Endothelial cell of umbilical vein (primary cell): ENCODE results near the gene PHACTR1. TPM values are rescaled to one million over a fixed set of nuclear protein-coding genes. Genes with fewer than 3 reads are reported as not detected.

Experiments used
- BruUV-seq: library from RNA; stranded (reverse); fragments of 400-500 nt; replicated peaks from 2 replicates; lab custom pipeline; 2021; lab: Mats Ljungman, UMichigan
- CTCF ChIA-PET: fragments of 300-600, 350-600 bp; sonication (Branson Sonifier 250); formaldehyde crosslinking; loops from one replicate; lab custom pipeline; 2021; ENCODE audit warnings: antibody characterized with exemption, inconsistent platforms; lab: Charles Lee
- POLR2A ChIA-PET: fragments of 300-600, 350-600 bp; sonication (Branson Sonifier 250); formaldehyde crosslinking; loops from one replicate; lab custom pipeline; 2021; ENCODE audit warnings: antibody characterized with exemption, inconsistent platforms; lab: Charles Lee
- DNase-seq: peaks from one replicate; pipeline ENCODE4 v3.0.0-alpha.2; 2011; ENCODE audit warnings: low read depth, low spot score
- FAIRE-seq: peaks from 2 replicates; lab custom pipeline; 2011; peaks lifted over from hg19 to GRCh38; lab: Jason Lieb, UNC
- H2AFZ ChIP-seq: 2 replicates; pipeline ENCODE4 v1.6.0; 2012; ENCODE audit warnings: low read depth, low read length, control low read depth, inconsistent platforms
- H3K27ac ChIP-seq: 2 replicates; pipeline ENCODE4 v1.5.1; 2011; ENCODE audit warnings: low read depth, mild to moderate bottlenecking, control low read depth, low read length, moderate library complexity; ENCODE audit not compliant: insufficient read depth
- H3K27me3 ChIP-seq, 2 experiments: 2 replicates each; pipeline versions ENCODE4 v1.6.0 to v1.6.1; 2011; ENCODE audit warnings: low read length in 2 of 2, mixed read lengths in 1 of 2; ENCODE audit not compliant: control insufficient read depth in 2 of 2, insufficient read depth in 2 of 2
- H3K36me3 ChIP-seq, 2 experiments: 2 replicates in 1 of 2; 3 replicates in 1 of 2; pipeline ENCODE4 v1.5.1; 2011; ENCODE audit warnings: low read length in 2 of 2, mild to moderate bottlenecking in 1 of 2, moderate library complexity in 1 of 2; ENCODE audit not compliant: control insufficient read depth in 2 of 2, insufficient read depth in 2 of 2; ENCODE audit errors: extremely low read depth in 1 of 2
- H3K4me1 ChIP-seq: 3 replicates; pipeline ENCODE4 v1.5.1; 2011; ENCODE audit warnings: mild to moderate bottlenecking, low read length; ENCODE audit not compliant: control insufficient read depth, insufficient read depth; ENCODE audit errors: extremely low read depth
- H3K4me2 ChIP-seq: 2 replicates; pipeline ENCODE4 v1.6.1; 2011; ENCODE audit warnings: low read length, control low read depth, mixed read lengths; ENCODE audit not compliant: insufficient read depth
- H3K4me3 ChIP-seq, 3 experiments: fragments of 200-600 bp in 1 of 3; sonication (generic), shearing (Covaris generic) in 1 of 3; replicated peaks in 1 of 3; 2 replicates each; pipeline ENCODE4 v1.5.1; 2011 to 2016; ENCODE audit warnings: control low read depth in 3 of 3, low read length in 3 of 3, mild to moderate bottlenecking in 2 of 3, inconsistent platforms in 1 of 3, low read depth in 1 of 3, moderate library complexity in 1 of 3; ENCODE audit not compliant: insufficient read depth in 1 of 3
- H3K79me2 ChIP-seq: 2 replicates; pipeline ENCODE4 v1.6.0; 2012; ENCODE audit warnings: low read length, inconsistent platforms; ENCODE audit not compliant: control insufficient read depth, insufficient read depth
- H3K9ac ChIP-seq: replicated peaks from 2 replicates; pipeline ENCODE3; 2011; ENCODE audit warnings: low read length, control low read depth; ENCODE audit not compliant: insufficient read depth; ENCODE audit errors: extremely low read depth
- H3K9me1 ChIP-seq: replicated peaks from 3 replicates; pipeline ENCODE4 v1.6.0; 2011; ENCODE audit warnings: mild to moderate bottlenecking, low read length; ENCODE audit not compliant: control insufficient read depth, insufficient read depth; ENCODE audit errors: extremely low read depth
- H3K9me3 ChIP-seq: replicated peaks from 2 replicates; pipeline ENCODE4 v1.5.1; 2012; ENCODE audit warnings: low read length, inconsistent platforms; ENCODE audit not compliant: control insufficient read depth, insufficient read depth
- H4K20me1 ChIP-seq: replicated peaks from 2 replicates; pipeline ENCODE3; 2011; ENCODE audit warnings: mild to moderate bottlenecking, low read length; ENCODE audit not compliant: control insufficient read depth, insufficient read depth; ENCODE audit errors: extremely low read depth
- EZH2 ChIP-seq: IDR thresholded peaks from 2 replicates; pipeline ENCODE4 v1.6.1; 2012; ENCODE audit warnings: borderline replicate concordance, low read depth, mild to moderate bottlenecking, moderate library complexity, low read length, inconsistent platforms; ENCODE audit not compliant: severe bottlenecking
- FOS ChIP-seq: IDR thresholded peaks from 2 replicates; pipeline ENCODE4 v1.6.1; 2011; ENCODE audit warnings: mild to moderate bottlenecking, low read length, moderate library complexity, borderline replicate concordance; ENCODE audit not compliant: insufficient read depth
- GATA2 ChIP-seq: IDR thresholded peaks from 2 replicates; pipeline ENCODE4 v1.7.0; 2011; ENCODE audit warnings: low read depth, mild to moderate bottlenecking, moderate library complexity, mixed read lengths, low read length; ENCODE audit not compliant: insufficient read length, insufficient read depth
- MAX ChIP-seq: IDR thresholded peaks from 2 replicates; pipeline ENCODE4 v1.6.1; 2011; ENCODE audit not compliant: insufficient read depth, insufficient read length
- MYC ChIP-seq: IDR thresholded peaks from one replicate; pipeline ENCODE4 v1.6.1; 2011; ENCODE audit warnings: mild to moderate bottlenecking, low read depth, low read length
- POLR2A ChIP-seq: IDR thresholded peaks from 2 replicates; pipeline ENCODE4 v1.6.1; 2012; ENCODE audit warnings: low read depth, mild to moderate bottlenecking, control low read depth, low read length
- POLR2AphosphoS5 ChIP-seq: IDR thresholded peaks from 2 replicates; pipeline ENCODE4 v1.6.1; 2012; ENCODE audit warnings: low read depth, mild to moderate bottlenecking, control low read depth, low read length, moderate library complexity; ENCODE audit not compliant: insufficient read depth
- dilution Hi-C: fragments of 300-500 bp; cut with MboI; formaldehyde crosslinking; loops from one replicate; pipeline ENCODE4 v1.15.0; 2019; ENCODE audit warnings: low sequenced_read_pairs; ENCODE audit not compliant: extremely low pct_ligation_motif_present
- intact Hi-C: fragments of 100-400 bp; cut with micrococcal nuclease; formaldehyde crosslinking; loops from one replicate; pipeline ENCODE4 v1.10.0; 2022
- polyA plus RNA-seq, 4 experiments: library from polyadenylated mRNA; depleted of rRNA in 3 of 4; stranded (reverse) in 3 of 4; unstranded in 1 of 4; fragments of >200 nt; gene quantifications; 2 replicates each; pipeline versions ENCODE4 v1.2.1 to v1.2.3, GENCODE V29; 2011 to 2012; ENCODE audit warnings: missing spikeins in 1 of 4
- total RNA-seq: library from RNA; stranded (reverse); gene quantifications from 2 replicates; pipeline ENCODE4 v1.2.3, GENCODE V29; 2021
- TF ChIP-seq, protein P1 (sequence below), 2 donors: IDR thresholded peaks; 1 replicate in 1 of 2; 2 replicates in 1 of 2; pipeline ENCODE4 v1.5.1; 2011; ENCODE audit warnings: low read length in 2 of 2, mild to moderate bottlenecking in 2 of 2, moderate library complexity in 2 of 2, control low read depth in 1 of 2, inconsistent platforms in 1 of 2, low read depth in 1 of 2; ENCODE audit not compliant: insufficient read depth in 1 of 2; ENCODE audit errors: extremely low read depth in 1 of 2

The PHACTR1 gene
- total and polyA plus RNA-seq, 2 donors (not counting 3 experiments of a cell fraction or from before 2014, with no cell fraction given) = 2.4 to 23.2 TPM

DNA sequence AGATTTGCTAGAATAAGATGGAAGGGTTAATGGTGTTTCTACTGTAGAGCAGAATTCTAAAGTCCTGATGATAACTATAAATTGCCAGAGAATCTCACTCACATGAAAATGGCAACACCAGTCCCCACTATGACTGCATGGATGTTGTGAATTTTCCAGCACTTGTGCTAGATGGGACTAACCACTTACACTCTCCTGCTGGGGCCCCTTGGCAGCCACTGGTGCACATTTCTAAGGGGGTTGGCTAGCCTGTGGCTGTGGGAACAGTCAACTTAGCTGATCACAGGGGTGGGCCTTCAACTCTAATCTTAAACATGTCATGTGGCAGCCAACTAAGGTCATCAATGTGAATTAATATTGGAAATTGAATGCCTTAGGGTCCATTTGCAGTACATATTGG is 271.2 kb downstream of the PHACTR1 start:
- Histone ChIP-seq H3K79me2 (no peaks in the 10 kb centered on the region), H3K4me3 (no peak overlapping the region), H2AFZ (no peak overlapping the region), H3K27me3 (no peaks in the 10 kb centered on the region), H3K9me3 (no peaks in the 10 kb centered on the region), H3K36me3 (no peaks in the 10 kb centered on the region), H3K27ac (no peak overlapping the region), H3K9me1 (no peaks in the 10 kb centered on the region), H3K4me1 (no peaks in the 10 kb centered on the region), H3K4me2 (no peak overlapping the region), H4K20me1 (no peaks in the 10 kb centered on the region), H3K9ac (no peak overlapping the region)
- no TSS peak for BruUV-seq
- TF ChIP-seq EZH2 (no peak), FOS (no peak), POLR2AphosphoS5 (no peak)
- FAIRE-seq (no peak), DNase-seq (no peak)
- dilution Hi-C loops = no loop called here
- intact Hi-C loops = no loop called here
- POLR2A ChIA-PET = no interaction called here
- CTCF ChIA-PET = no interaction called here

DNA sequence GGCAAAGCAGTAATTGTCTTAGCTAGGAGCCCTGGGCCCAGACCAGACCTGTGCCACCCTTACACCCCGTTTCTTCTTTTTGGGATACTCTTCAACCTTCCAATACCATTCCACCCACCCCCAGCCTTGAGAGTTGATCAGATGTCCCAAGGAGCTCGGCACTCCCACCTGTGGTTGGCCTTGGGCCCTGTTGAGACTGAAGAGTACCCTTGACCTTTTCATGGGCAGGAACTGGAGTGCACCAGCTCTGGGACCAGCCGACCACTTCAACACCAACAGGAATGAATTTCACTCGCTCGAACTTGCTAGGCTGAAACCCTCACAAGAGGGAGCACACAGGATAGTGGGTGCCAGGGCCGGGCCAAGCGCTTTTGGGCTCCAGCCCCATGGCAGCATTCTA is 273.6 kb downstream of the PHACTR1 start:
- Histone ChIP-seq H3K4me2 (no peak overlapping the region), H2AFZ (no peak overlapping the region), H3K9me1 (no peaks in the 10 kb centered on the region), H3K4me1 (no peaks in the 10 kb centered on the region), H3K79me2 (no peaks in the 10 kb centered on the region), H3K9ac (no peak overlapping the region), H4K20me1 (no peaks in the 10 kb centered on the region), H3K27me3 (no peaks in the 10 kb centered on the region), H3K9me3 (no peaks in the 10 kb centered on the region), H3K36me3 (no peaks in the 10 kb centered on the region), H3K27ac (no peak overlapping the region), H3K4me3 (no peak overlapping the region)
- no peak for FAIRE-seq
- no TSS peak for BruUV-seq
- POLR2A ChIA-PET = no interaction called here
- intact Hi-C loops = no loop called here
- no peak for DNase-seq
- CTCF ChIA-PET = interaction anchor here (1.2 kb wide), 1 partner anchor 79 kb away, joined by 3 read pairs; no protein-coding TSS in a partner anchor
- no peak for TF ChIP-seq GATA2
- TF ChIP-seq MYC = no peak
- TF ChIP-seq POLR2A = no peak
- TF ChIP-seq, protein P1, sequence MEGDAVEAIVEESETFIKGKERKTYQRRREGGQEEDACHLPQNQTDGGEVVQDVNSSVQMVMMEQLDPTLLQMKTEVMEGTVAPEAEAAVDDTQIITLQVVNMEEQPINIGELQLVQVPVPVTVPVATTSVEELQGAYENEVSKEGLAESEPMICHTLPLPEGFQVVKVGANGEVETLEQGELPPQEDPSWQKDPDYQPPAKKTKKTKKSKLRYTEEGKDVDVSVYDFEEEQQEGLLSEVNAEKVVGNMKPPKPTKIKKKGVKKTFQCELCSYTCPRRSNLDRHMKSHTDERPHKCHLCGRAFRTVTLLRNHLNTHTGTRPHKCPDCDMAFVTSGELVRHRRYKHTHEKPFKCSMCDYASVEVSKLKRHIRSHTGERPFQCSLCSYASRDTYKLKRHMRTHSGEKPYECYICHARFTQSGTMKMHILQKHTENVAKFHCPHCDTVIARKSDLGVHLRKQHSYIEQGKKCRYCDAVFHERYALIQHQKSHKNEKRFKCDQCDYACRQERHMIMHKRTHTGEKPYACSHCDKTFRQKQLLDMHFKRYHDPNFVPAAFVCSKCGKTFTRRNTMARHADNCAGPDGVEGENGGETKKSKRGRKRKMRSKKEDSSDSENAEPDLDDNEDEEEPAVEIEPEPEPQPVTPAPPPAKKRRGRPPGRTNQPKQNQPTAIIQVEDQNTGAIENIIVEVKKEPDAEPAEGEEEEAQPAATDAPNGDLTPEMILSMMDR (IDR thresholded peaks at IDR 0.05; ENCODE audit: extremely low read depth in 1 of 2, insufficient read depth in 1 of 2, low read depth in 1 of 2, low read length in 2 of 2) = no peak
- no peak for TF ChIP-seq MAX
- no peak for TF ChIP-seq EZH2
- dilution Hi-C loops = no loop called here
